Activated T-cell treated with anti-CD3 and anti-CD28 coated beads, Interleukin-2, amount 50 U/mL, for 72 hours (primary cell): ENCODE results near the gene SETBP1. TPM values are rescaled to one million over a fixed set of nuclear protein-coding genes. Genes with fewer than 3 reads are reported as not detected.

ENCODE experiments used
- ATAC-seq, 2 donors: fragments of 150-1000 bp; cut with Tn5 transposase; replicated peaks in 1 of 2; 2 replicates each; pipeline ENCODE4 v1.10.0; 2021; ENCODE audit warnings: moderate library complexity in 2 of 2, mild to moderate bottlenecking in 1 of 2
- DNase-seq, 2 donors: peaks; one replicate each; pipeline ENCODE4 v3.0.0; 2021 to 2022; ENCODE audit warnings: mixed read lengths in 1 of 2
- H3K27ac Mint-ChIP-seq: one replicate; pipeline ENCODE4 v1.8.0; 2022; ENCODE audit warnings: mild to moderate bottlenecking, moderate library complexity, mixed read lengths
- H3K27me3 Mint-ChIP-seq: one replicate; pipeline ENCODE4 v1.8.0; 2022; ENCODE audit warnings: low read depth, mixed read lengths
- H3K36me3 Mint-ChIP-seq, 2 donors: one replicate each; pipeline ENCODE4 v1.8.0; 2022; ENCODE audit warnings: mixed read lengths in 2 of 2, mild to moderate bottlenecking in 1 of 2; ENCODE audit not compliant: insufficient read depth in 2 of 2
- H3K4me1 Mint-ChIP-seq: one replicate; pipeline ENCODE4 v1.8.0; 2022; ENCODE audit warnings: low read depth, mixed read lengths
- H3K4me3 Mint-ChIP-seq, 2 donors: one replicate each; pipeline ENCODE4 v1.8.0; 2022; ENCODE audit warnings: mild to moderate bottlenecking in 2 of 2, mixed read lengths in 2 of 2, moderate library complexity in 2 of 2
- H3K9me3 Mint-ChIP-seq, 2 donors: one replicate each; pipeline ENCODE4 v1.8.0; 2022; ENCODE audit warnings: mixed read lengths in 2 of 2
- total RNA-seq, 2 donors: library from RNA; stranded (reverse); gene quantifications; one replicate each; pipeline ENCODE4 v1.2.3, GENCODE V29; 2022

SETBP1 gene
- total RNA-seq, 2 donors from 2014 or later: 3.8 to 13.8 TPM

DNA sequence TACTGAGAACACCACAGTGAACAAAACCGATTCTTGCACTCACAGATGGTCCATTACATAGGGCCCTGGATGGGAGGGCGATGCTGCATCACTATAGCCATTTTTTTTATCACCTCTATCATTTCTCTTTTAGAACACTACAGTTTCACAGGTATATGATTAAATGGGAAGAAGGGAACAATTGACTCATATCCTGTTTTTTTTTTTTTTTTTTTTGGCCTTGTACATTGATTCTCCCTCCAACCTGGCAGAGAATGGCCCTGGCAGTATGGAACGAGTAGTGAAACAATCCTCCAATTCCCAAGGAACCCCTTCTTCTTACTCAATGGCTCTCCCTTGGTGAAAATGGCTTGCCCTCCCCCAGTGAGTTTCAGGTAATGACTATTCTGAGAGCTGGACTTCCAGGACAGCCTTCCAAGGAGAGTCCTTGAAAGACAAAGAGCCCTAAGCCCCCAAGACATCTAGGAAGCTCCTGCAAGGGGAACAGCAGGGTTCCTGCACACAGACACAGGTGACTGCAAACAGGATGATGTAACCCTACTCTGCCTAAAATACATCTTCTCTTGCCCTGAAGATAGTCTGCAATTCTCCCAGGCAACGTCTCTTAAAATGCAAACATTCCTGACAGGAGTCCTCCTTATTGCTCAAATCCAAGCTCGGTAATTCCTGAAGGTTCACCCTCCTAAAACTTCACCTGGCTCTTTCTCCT, 405.4 kb downstream of the SETBP1 start:
- Mint-ChIP-seq H3K27me3 (peaks cover 16% of the 10 kb centered on the region), H3K9me3 (peaks cover 1 to 2% of the 10 kb centered on the region in 2 donors), H3K27ac (no peak overlapping the region), H3K36me3 (no peaks in the 10 kb centered on the region), H3K4me1 (no peaks in the 10 kb centered on the region), H3K4me3 (no peak overlapping the region)
- ATAC-seq (no peak), DNase-seq (no peak)

DNA sequence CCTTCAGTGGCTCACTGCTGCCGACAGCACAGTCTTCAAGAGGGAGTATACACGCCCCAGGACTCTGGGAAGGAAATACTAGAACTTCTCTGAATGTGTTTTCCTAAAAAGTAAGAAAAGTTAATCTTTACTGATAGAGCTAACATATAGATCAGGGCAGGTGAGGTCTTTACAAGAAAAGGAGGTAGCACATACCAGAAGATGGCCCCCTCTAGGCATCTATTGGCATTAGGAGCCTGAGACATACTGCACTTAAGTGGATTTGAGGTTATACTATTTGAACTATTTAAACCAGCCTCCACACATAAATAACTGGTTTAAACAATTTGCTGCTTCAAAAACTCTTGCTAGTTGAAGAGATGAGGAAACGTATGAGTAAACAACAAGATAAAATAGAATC, 406.1 kb downstream of the SETBP1 start:
- no peak overlapping the region for H3K4me3 Mint-ChIP-seq
- no peaks in the 10 kb centered on the region for H3K36me3 Mint-ChIP-seq
- no peak for ATAC-seq
- H3K4me1 Mint-ChIP-seq: no peaks in the 10 kb centered on the region
- no peaks in the 10 kb centered on the region for H3K9me3 Mint-ChIP-seq
- H3K27ac Mint-ChIP-seq: no peak overlapping the region
- DNase-seq: no peak
- H3K27me3 Mint-ChIP-seq: peaks cover 16% of the 10 kb centered on the region

DNA sequence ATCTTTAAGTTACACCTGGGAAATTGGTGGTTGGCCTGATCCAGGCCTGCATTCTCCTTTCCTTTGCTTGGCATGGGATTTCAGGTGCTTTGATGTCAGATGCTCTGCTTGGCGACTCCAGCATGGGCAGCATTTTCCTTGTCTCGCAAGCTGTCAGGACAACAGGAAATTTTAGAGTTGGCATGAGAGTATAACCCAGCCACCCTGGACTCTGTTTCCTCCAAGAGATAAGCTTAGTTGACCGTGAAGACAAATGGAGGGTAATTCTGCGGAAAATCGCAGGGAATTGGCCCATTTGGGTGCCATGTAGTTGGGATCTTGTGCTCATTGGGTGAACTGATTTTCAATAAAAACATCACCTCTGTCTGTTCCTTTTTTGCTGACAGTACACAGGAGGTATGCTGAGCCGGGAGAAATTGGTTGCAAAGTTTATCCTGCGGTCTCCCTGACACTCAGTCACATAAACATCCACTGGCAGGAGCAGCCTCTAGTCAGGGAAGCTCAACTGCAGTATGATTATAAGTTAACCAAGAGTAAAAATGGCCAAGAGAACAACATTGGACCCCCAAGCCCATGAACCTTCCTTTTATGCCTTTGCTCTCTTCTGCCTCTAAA, 409.9 kb downstream of the SETBP1 start:
- peaks cover 16% of the 10 kb centered on the region for H3K27me3 Mint-ChIP-seq
- H3K4me1 Mint-ChIP-seq: no peaks in the 10 kb centered on the region
- ATAC-seq (no peak), DNase-seq (no peak)
- H3K9me3 Mint-ChIP-seq: no peaks in the 10 kb centered on the region
- H3K4me3 Mint-ChIP-seq: no peak overlapping the region
- H3K27ac Mint-ChIP-seq: no peak overlapping the region
- no peaks in the 10 kb centered on the region for H3K36me3 Mint-ChIP-seq

DNA sequence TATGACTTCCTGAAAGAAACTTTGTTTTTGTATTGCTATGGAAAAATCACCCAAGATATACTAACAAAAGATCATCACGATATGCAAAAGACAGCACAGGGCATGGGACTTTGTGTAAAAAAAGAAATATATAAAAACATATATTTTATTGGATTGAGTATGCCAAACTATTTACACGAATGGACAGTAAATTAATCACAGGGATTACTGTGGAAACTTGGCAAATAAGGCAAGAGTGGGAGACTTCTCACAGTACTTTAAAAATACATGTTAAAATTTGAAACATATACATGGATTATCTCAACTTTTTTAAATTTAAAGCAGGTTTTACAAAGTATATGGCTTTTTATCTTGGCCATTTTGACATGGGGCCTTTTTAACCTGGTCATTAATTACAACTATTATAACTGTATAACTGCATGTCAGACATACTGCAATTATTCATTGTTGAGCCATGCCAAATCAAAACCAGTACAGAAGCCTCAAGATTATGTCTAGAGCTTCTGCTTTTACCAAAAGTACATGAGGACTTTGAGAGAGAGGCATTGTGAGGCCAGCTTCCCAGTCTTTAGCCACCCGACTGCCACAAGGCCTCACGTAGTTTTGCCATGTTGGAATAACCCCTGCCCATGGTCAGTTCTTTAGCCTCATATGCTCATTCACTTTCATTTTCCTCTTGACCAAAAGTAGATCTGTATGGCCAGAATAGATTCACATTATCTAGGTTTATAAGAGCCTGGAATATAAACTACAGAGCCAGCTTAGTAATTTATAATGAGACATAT, 419.8 kb downstream of the SETBP1 start:
- no peaks in the 10 kb centered on the region for H3K9me3 Mint-ChIP-seq

DNA sequence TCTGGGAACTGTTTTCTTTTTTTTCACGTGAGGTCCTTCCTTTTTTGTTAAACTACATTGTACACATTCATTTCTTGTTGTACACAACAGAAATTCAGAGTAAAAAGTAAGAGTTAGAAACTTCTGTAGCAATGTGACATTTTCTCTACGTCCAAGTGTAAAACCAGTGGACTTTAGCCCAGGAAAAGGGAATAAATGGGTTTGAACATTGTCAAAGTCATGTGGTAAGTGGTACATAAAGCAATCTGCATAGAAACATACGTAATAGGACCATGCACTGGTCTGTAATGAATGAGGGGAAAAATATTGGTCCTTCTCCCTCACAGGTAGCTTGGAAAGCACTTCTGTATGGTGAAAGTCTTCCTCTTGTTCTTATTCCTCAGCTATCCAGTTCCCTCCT, 421.4 kb downstream of the SETBP1 start:
- H3K36me3 Mint-ChIP-seq: no peaks in the 10 kb centered on the region
- no peak for DNase-seq
- H3K27me3 Mint-ChIP-seq: peaks cover 4% of the 10 kb centered on the region
- no peak overlapping the region for H3K27ac Mint-ChIP-seq
- ATAC-seq: no peak
- H3K4me3 Mint-ChIP-seq: no peak overlapping the region
- H3K4me1 Mint-ChIP-seq: no peaks in the 10 kb centered on the region
- no peaks in the 10 kb centered on the region for H3K9me3 Mint-ChIP-seq

More for the DNA sequence above, 419.8 kb downstream of the SETBP1 start:
- Mint-ChIP-seq H3K4me1 (no peaks in the 10 kb centered on the region), H3K27ac (no peak overlapping the region), H3K4me3 (no peak overlapping the region), H3K27me3 (peaks cover 8% of the 10 kb centered on the region), H3K36me3 (no peaks in the 10 kb centered on the region)
- DNase-seq (no peak), ATAC-seq (no peak)

DNA sequence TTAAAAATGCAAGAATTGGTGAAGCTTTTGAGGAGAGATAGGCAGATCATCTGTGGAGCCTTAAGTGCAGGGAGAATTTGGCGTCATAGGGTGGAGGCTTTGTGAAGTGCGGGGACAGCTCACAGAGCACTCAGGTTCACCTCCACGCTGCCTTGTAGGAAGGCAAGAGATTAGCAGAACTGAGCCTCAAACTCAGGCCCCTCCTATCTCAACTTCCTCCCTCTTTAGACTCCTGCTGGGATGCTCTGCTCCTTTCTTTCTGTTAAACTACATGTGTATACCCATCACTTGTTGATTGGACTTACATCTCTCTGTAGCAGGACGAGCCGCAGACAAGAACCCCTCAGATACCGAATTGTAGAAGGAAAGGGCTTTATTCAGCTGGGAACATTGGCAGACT, 422.2 kb downstream of the SETBP1 start:
- Mint-ChIP-seq H3K27me3 (no peaks in the 10 kb centered on the region), H3K4me1 (no peaks in the 10 kb centered on the region), H3K4me3 (no peak overlapping the region), H3K9me3 (no peaks in the 10 kb centered on the region), H3K36me3 (no peaks in the 10 kb centered on the region), H3K27ac (no peak overlapping the region)
- DNase-seq (no peak), ATAC-seq (no peak)

DNA sequence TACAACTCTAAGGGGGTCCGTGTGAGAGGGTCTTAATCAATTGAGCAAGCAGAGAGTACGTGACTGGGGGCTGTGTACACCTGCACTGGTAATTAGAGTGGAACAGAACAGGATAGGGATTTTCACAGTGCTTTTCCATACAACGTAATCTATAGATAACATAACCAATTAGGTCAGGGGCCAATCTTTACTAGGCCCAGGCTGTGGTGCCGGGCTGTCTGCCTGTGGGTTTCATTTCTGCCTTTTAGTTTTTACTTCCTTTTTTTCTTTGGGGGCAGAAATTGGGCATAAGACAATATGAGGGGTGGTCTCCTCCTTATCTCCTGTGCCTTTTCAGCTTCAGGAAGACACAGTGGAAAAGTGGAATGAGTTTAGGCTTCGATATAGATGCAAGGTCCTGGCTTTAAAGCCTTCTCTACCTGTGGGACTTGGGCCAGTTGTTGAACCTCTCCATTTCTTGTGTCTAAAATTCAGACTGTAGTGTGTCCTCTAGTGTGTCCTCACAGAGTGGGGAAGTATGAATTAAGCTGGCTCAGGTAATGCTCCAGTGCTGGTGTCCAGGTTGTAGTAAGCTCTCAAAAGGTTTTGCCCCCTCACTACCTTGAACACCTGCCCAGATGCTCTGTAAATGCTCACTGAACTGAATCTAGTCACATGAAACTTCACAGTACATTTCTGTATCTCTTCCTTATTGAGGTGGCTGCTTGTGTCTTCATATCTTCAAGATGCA, 422.8 kb downstream of the SETBP1 start:
- no peak for DNase-seq
- Mint-ChIP-seq H3K36me3 (no peaks in the 10 kb centered on the region), H3K4me1 (no peaks in the 10 kb centered on the region), H3K9me3 (no peaks in the 10 kb centered on the region), H3K27ac (no peak overlapping the region), H3K27me3 (no peaks in the 10 kb centered on the region), H3K4me3 (no peak overlapping the region)
- ATAC-seq: no peak

DNA sequence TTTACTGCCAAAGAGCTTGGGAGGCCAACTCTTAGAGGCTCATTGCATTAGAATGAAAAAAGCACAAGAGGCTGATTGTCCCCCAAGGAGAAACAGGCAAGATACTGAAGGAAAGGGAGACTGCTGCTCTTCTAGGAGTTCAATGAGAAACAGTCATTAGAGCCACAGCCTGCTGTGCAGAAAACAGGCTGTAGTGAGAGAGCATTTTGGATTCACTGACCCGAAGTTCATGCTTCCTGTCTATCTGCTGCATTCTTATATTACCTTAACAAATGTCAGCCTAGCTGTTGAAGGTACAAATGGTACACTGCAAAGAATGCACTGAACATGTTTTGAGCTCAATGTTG, 423.3 kb downstream of the SETBP1 start:
- Mint-ChIP-seq H3K9me3 (no peaks in the 10 kb centered on the region), H3K36me3 (no peaks in the 10 kb centered on the region), H3K27me3 (no peaks in the 10 kb centered on the region), H3K4me3 (no peak overlapping the region), H3K4me1 (no peaks in the 10 kb centered on the region), H3K27ac (no peak overlapping the region)
- no peak for ATAC-seq
- no peak for DNase-seq

DNA sequence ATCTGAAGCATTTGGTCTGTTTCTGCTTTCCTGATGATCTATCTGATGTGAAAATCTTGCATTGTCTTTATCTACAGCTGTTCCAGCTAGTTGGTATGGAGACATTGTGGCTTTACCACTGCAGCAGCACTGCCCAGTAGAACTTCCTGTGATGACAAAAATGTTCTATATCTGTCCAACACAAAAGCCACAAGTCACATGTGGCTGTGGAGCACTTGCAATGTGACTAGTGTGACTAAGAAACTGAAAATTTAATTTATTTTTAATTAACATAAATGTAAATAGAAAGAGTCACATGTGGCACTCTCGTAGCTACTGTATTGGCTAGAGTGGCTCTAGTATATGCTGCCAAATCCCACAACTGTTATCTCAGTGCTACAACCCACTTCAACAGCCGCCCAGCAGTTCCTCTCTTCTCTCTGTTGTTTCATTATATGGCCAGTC, 425.7 kb downstream of the SETBP1 start:
- no peak overlapping the region for H3K27ac Mint-ChIP-seq
- ATAC-seq: peak; percentile 41 to 66

DNA sequence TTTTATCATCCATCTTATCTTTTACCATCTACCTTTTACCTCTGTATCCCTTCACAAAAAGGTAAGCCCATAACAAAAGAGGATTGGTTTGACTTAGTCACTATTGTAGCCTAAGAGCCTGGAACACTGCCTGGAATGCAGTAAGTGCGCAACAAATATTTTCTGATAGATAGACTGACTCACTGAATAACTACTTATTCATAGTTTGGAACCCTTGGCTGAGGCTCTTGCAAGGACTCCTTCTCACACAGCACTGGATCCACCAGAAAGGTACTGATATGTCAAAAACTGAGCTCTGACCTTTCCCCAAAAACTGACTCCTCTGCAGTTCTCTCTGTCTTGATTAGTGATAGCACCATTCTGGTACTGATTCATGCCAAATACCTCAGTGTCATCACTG, 426.7 kb downstream of the SETBP1 start:
- H3K36me3 Mint-ChIP-seq: no peaks in the 10 kb centered on the region
- DNase-seq (no peak), ATAC-seq (peak in 1 of 2 donors; percentile 33)
- no peaks in the 10 kb centered on the region for H3K9me3 Mint-ChIP-seq
- H3K4me3 Mint-ChIP-seq: no peak overlapping the region
- H3K27me3 Mint-ChIP-seq: no peaks in the 10 kb centered on the region
- no peaks in the 10 kb centered on the region for H3K4me1 Mint-ChIP-seq
- no peak overlapping the region for H3K27ac Mint-ChIP-seq

More for the DNA sequence above, 425.7 kb downstream of the SETBP1 start:
- no peak for DNase-seq
- Mint-ChIP-seq H3K36me3 (no peaks in the 10 kb centered on the region), H3K4me3 (no peak overlapping the region), H3K9me3 (no peaks in the 10 kb centered on the region), H3K27me3 (no peaks in the 10 kb centered on the region), H3K4me1 (no peaks in the 10 kb centered on the region)

DNA sequence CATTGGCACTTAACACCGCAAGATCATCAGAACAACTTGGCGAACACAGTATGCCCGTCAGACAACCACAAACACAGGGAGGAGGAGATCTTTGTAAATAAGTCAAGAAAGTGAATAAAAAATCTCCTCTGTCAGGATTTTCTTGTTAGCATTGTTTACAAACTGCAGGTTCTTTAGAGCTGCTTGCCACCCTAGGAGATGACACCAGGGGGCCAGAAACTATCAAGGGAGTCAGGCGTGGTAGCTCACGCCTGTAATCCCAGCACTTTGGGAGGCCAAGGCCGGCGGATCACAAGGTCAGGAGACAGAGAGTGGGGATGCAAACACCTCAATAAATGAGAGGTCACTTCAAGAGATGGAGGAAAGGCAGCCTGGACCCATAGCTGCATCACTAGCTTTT, 428.1 kb downstream of the SETBP1 start:
- ATAC-seq (no peak), DNase-seq (no peak)
- Mint-ChIP-seq H3K4me3 (no peak overlapping the region), H3K36me3 (no peaks in the 10 kb centered on the region), H3K4me1 (no peaks in the 10 kb centered on the region), H3K27me3 (no peaks in the 10 kb centered on the region), H3K27ac (no peak overlapping the region), H3K9me3 (no peaks in the 10 kb centered on the region)

DNA sequence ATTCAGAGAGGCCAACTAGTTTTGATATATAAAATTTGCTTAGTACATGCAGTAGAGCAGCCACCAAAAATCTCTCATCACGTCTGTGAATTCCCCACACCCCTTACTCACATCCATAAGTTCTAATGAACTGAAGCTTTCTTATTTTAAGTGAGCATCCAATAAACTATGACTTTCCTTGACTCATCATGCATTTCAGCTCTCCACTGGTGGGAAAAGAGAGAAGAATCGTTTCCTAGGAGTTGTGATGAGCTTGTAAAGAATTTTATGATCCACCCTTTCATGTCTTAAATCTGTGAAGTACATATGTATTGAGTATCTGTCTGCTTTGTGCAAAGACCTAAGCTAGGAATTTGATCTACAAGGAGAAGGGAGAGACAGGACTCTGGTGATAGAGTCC, 428.6 kb downstream of the SETBP1 start:
- Mint-ChIP-seq H3K9me3 (no peaks in the 10 kb centered on the region), H3K4me3 (no peak overlapping the region), H3K27me3 (no peaks in the 10 kb centered on the region), H3K4me1 (no peaks in the 10 kb centered on the region), H3K27ac (no peak overlapping the region), H3K36me3 (no peaks in the 10 kb centered on the region)
- DNase-seq (no peak), ATAC-seq (no peak)

DNA sequence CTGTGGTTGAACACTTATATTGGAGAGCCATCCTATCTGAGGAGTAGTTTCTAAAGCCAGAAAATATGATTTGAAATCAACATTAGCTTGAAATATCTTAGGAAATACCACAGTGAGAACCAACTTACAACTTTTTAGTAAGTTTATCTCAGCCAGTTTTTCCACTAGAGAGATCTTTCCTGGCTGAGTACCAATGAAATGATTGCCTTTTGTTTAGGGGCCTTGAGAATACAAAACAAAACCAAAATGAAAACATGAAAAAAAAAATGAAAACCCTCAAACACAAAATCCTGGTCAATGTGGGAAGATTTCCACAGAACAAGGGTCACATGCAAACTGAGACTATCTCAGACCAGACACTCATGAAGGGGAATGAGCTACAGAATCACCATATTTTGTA, 429.0 kb downstream of the SETBP1 start:
- Mint-ChIP-seq H3K4me1 (no peaks in the 10 kb centered on the region), H3K27me3 (no peaks in the 10 kb centered on the region), H3K36me3 (no peaks in the 10 kb centered on the region), H3K27ac (no peak overlapping the region), H3K4me3 (no peak overlapping the region), H3K9me3 (no peaks in the 10 kb centered on the region)
- no peak for ATAC-seq
- no peak for DNase-seq
